Left ventricle myocardium inferior (tissue), 1 donor: ENCODE data around the gene ZC3H13. TPM values are rescaled to one million over a fixed set of nuclear protein-coding genes. Genes with fewer than 3 reads are reported as not detected.

ENCODE experiments used
- DNase-seq: peaks from one replicate; pipeline ENCODE4 v3.0.0-alpha.2; 2020
- H3K27ac ChIP-seq: fragments of 200-600 bp; replicated peaks from 2 replicates; pipeline ENCODE4 v1.8.0; 2021
- H3K27me3 ChIP-seq: fragments of 200-600 bp; 2 replicates; pipeline ENCODE4 v1.8.0; 2021; ENCODE audit warnings: low read depth
- H3K36me3 ChIP-seq: fragments of 200-600 bp; 2 replicates; pipeline ENCODE4 v1.8.0; 2021
- H3K4me1 ChIP-seq: fragments of 200-600 bp; 2 replicates; pipeline ENCODE4 v1.8.0; 2021
- H3K4me3 ChIP-seq: fragments of 200-600 bp; 2 replicates; pipeline ENCODE4 v1.8.0; 2021; ENCODE audit warnings: mild to moderate bottlenecking, moderate library complexity
- H3K9me3 ChIP-seq: fragments of 200-600 bp; replicated peaks from 2 replicates; pipeline ENCODE4 v1.8.0; 2021
- CTCF ChIP-seq: fragments of 200-600 bp; IDR thresholded peaks from 2 replicates; pipeline ENCODE4 v1.8.0; 2021; ENCODE audit warnings: antibody characterized with exemption, mild to moderate bottlenecking, borderline replicate concordance
- intact Hi-C: fragments of 100-400 bp; cut with micrococcal nuclease; formaldehyde crosslinking; loops from one replicate; pipeline ENCODE4 v1.11.0; 2022
- total RNA-seq: library from RNA; stranded (reverse); fragmentation: NEBNext Ultra II Directional; extraction: Animal tissue kit (Norgen Biotek cat#: 25700); gene quantifications from one replicate; pipeline ENCODE4 v1.2.1, GENCODE V29; 2021
- donor health status: DM: no; HTN: yes; CAD: no; lungs with severe emphysema.

Gene ZC3H13
- total RNA-seq, 1 donor from 2014 or later, result 37.8 TPM

GRCh38 chr13:45949161-45949560 is 103.4 kb downstream of the ZC3H13 start:
- intact Hi-C loops, result no loop called here

GRCh38 chr13:45943965-45944364 is 108.6 kb downstream of the ZC3H13 start:
- H3K4me3 ChIP-seq, result no peak overlapping the region
- H3K27me3 ChIP-seq, result peaks cover 25% of the 10 kb centered on the region
- H3K36me3 ChIP-seq, result no peaks in the 10 kb centered on the region
- no peaks in the 10 kb centered on the region for H3K4me1 ChIP-seq
- TF ChIP-seq CTCF, result no peak
- intact Hi-C loops, result no loop called here
- H3K9me3 ChIP-seq, result no peaks in the 10 kb centered on the region
- H3K27ac ChIP-seq, result no peak overlapping the region
- no peak for DNase-seq

More at GRCh38 chr13:45949161-45949560, 103.4 kb downstream of the ZC3H13 start:
- Histone ChIP-seq H3K27me3 (peaks cover 7% of the 10 kb centered on the region), H3K4me1 (no peaks in the 10 kb centered on the region), H3K36me3 (peaks cover 4% of the 10 kb centered on the region), H3K4me3 (no peak overlapping the region), H3K9me3 (no peaks in the 10 kb centered on the region), H3K27ac (no peak overlapping the region)
- DNase-seq, result no peak
- TF ChIP-seq CTCF, result no peak

- intact Hi-C loops, result no loop called here
- Histone ChIP-seq H3K9me3 (no peaks in the 10 kb centered on the region), H3K4me1 (no peaks in the 10 kb centered on the region), H3K27ac (no peak overlapping the region), H3K4me3 (no peak overlapping the region), H3K36me3 (no peaks in the 10 kb centered on the region), H3K27me3 (peaks cover 25% of the 10 kb centered on the region)
- TF ChIP-seq CTCF, result no peak
- DNase-seq, result no peak
Observed at GRCh38 chr13:45943120-45943519, 109.4 kb downstream of the ZC3H13 start.

GRCh38 chr13:45941261-45941660 is 111.3 kb downstream of the ZC3H13 start:
- intact Hi-C loops, result no loop called here
- no peak overlapping the region for H3K27ac ChIP-seq
- no peaks in the 10 kb centered on the region for H3K4me1 ChIP-seq
- no peak for DNase-seq
- TF ChIP-seq CTCF, result no peak
- peaks cover 28% of the 10 kb centered on the region for H3K27me3 ChIP-seq
- H3K4me3 ChIP-seq, result no peak overlapping the region
- no peaks in the 10 kb centered on the region for H3K9me3 ChIP-seq
- no peaks in the 10 kb centered on the region for H3K36me3 ChIP-seq

- Histone ChIP-seq H3K4me3 (no peak overlapping the region), H3K36me3 (no peaks in the 10 kb centered on the region), H3K9me3 (no peaks in the 10 kb centered on the region), H3K27me3 (peaks cover 36% of the 10 kb centered on the region), H3K4me1 (no peaks in the 10 kb centered on the region), H3K27ac (no peak overlapping the region)
- no peak for DNase-seq
- TF ChIP-seq CTCF, result no peak
- intact Hi-C loops, result no loop called here
Observed at GRCh38 chr13:45940061-45940460, 112.5 kb downstream of the ZC3H13 start.

- intact Hi-C loops, result no loop called here
- no peak for TF ChIP-seq CTCF
Observed at GRCh38 chr13:45936621-45937020, 115.9 kb downstream of the ZC3H13 start.

More at GRCh38 chr13:45936621-45937020, 115.9 kb downstream of the ZC3H13 start:
- Histone ChIP-seq H3K36me3 (no peaks in the 10 kb centered on the region), H3K4me1 (no peaks in the 10 kb centered on the region), H3K4me3 (no peak overlapping the region), H3K9me3 (no peaks in the 10 kb centered on the region), H3K27me3 (peaks cover 48% of the 10 kb centered on the region), H3K27ac (no peak overlapping the region)
- no peak for DNase-seq
